Fibroblast of the aortic adventitia (primary cell): ENCODE measurements around the gene DNASE1L1. TPM values are rescaled to one million over a fixed set of nuclear protein-coding genes. Genes with fewer than 3 reads are reported as not detected.

Source experiments
- DNase-seq: peaks from one replicate; pipeline ENCODE4 v3.0.0-alpha.2; 2010; ENCODE audit warnings: low read depth
- H3K4me3 ChIP-seq: 2 replicates; pipeline ENCODE4 v1.5.1; 2011; ENCODE audit warnings: low read depth, mild to moderate bottlenecking, control low read depth, low read length, moderate library complexity
- total RNA-seq: library from RNA; depleted of rRNA; stranded (reverse); fragments of >200 nt; gene quantifications from 2 replicates; pipeline ENCODE4 v1.2.3, GENCODE V29; 2012; ENCODE audit warnings: low replicate concordance
- TF ChIP-seq, protein P1 (sequence below): IDR thresholded peaks from 2 replicates; pipeline ENCODE4 v1.5.1; 2011; ENCODE audit warnings: mild to moderate bottlenecking, low read length, control low read depth, inconsistent platforms; ENCODE audit not compliant: insufficient read depth

Gene DNASE1L1
- total RNA-seq, 1 donor: 31.0 TPM

DNA sequence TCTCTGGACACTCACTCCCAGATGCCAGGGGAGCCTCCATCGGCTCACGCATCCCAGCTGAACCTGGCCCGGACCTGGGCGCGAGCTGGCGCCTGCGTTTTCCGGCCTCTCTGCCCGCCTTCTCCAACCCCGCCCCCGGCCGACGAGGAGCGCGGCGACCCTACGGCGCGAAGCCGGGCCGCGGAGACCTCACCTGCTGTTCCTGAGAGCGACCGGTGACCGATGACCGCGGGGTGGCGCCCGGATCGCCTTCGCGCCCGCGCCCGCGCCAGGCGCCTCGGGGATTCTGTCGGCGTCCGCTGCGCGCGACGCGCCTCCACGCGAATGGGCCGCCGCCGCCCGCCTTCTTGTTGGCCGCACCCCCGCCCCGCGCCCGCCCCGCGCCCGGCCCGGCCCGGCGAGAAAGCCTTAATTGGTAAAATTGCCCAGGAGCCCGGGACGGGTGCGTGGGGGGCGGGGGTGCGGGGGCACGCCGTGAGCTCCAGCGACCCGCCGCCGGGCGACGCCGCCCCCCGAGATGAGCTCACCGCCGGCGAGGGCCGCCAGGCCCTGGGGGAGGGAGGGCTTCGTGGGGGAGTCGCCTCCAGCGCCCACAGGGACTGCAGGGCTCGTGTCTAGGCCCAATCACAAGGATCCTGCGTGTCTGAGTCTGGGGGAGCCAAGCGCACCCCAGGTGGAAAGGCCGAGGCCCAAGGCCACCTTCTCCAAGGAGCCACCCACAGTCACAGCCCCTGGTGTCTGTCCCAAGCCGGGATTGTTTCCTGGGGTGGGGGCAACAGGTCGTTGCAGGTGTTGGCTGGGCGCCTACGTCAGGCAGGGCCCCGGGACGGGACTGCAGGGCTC, 34.5 kb downstream of the DNASE1L1 start, which contains the start of gene FLNA:
Gene FLNA, minus strand, starts transcription at position 322 of the 843 bp plus-strand sequence. CDS start 3,389 bp downstream, outside the sequence.
- H3K4me3 ChIP-seq: peak within 1 kb of the TSS; percentile 65
- DNase-seq: no peak
- TF ChIP-seq, protein P1, sequence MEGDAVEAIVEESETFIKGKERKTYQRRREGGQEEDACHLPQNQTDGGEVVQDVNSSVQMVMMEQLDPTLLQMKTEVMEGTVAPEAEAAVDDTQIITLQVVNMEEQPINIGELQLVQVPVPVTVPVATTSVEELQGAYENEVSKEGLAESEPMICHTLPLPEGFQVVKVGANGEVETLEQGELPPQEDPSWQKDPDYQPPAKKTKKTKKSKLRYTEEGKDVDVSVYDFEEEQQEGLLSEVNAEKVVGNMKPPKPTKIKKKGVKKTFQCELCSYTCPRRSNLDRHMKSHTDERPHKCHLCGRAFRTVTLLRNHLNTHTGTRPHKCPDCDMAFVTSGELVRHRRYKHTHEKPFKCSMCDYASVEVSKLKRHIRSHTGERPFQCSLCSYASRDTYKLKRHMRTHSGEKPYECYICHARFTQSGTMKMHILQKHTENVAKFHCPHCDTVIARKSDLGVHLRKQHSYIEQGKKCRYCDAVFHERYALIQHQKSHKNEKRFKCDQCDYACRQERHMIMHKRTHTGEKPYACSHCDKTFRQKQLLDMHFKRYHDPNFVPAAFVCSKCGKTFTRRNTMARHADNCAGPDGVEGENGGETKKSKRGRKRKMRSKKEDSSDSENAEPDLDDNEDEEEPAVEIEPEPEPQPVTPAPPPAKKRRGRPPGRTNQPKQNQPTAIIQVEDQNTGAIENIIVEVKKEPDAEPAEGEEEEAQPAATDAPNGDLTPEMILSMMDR: no peak

DNA sequence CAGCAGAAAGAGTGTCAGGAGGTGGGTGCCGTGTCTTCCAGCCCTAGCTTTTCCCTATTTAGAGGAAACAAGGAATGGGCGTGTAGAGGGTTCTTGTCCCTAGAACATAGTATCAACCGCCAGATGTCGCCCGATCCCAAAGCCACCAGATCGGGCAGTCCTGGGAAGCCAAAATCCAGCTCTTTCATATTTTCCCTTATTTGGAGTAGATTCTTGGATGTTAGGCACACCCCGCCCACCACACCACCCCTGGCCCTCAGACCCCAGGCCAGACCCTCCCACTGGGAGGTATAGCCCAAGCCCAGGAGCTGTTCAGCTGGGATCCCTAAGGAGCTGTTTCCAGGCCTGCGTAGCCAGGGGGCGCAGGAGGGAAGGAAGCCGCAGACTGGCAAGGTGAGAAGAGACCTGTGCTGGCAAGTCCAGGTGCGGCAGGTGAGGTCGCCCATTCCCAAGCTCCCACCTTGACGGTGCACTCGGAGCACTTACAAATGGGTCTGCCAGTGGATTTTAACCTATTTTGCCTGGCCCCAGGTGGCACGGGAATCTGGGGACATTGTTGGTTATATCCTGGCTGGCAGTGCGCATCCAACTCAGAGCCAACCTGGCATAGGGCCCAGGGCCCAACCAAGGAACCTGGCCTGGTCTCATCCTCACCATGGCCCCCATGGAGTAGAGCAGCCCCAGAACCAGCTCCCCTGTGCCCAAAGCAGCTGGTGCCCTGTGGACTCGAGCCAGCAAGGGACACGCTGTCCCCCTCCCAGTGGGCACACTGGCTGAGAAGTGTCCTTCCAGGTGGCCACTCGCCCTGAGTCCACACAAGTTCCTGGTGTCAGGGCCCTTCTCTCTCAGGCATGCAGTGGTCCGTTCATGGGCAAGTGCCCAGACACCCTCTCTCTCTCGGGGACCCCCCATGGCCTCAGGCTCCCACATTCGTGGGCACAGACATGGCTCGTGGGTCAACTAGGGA, 35.4 kb downstream of the DNASE1L1 start:
- TF ChIP-seq, protein P1: peak; percentile 40
- H3K4me3 ChIP-seq: peak overlapping the region; percentile 65
- peak; percentile 80 for DNase-seq

DNA sequence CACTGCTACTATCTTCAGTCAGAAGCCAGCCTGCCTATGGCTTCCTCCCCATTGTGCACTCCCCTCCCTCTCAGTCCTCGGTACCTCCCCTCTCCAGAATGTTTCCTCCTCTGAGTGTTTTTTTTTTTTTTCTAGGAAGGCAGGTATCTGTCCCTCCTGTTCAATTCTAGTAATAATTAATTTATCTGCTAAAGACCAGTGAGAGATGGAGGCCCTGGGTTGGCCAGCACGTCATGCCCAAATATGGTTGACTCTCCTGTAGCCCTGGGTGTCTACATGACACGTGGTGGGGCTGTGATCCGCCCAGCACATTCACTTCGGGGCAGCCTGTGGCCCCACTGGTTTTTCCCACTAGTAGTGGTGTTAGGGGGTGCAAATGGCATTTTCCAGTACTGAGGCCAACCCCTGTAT, 36.4 kb downstream of the DNASE1L1 start:
- TF ChIP-seq, protein P1: no peak
- no peak for DNase-seq
- H3K4me3 ChIP-seq: peak overlapping the region; percentile 66

DNA sequence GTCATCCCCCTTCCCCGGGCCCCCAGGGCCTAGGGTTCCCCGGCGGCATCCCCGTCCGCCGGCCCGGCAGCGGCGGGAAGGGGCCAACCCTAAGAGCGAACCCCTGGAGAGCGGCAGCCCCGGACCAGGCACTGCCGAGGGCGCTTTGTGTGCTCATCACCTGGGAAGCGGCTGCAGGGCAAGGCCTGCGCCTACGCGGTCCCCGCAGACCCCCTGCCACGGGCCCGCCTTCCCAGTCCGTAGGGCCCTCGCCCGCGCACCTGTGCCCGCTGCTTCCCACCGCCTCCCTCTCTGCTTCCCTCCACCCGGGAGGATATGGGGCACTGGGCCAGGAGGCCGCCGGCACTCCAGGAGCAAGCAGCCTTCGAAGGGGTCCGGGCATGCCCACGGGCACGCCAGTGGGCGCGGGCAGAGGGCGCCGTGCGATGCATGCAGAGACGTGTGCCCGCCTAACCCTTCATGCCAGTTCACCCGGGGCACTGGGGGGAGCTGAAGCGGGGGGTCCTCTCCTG, 37.2 kb downstream of the DNASE1L1 start:
- H3K4me3 ChIP-seq: peak overlapping the region; percentile 66
- DNase-seq: no peak
- TF ChIP-seq, protein P1: no peak

DNA sequence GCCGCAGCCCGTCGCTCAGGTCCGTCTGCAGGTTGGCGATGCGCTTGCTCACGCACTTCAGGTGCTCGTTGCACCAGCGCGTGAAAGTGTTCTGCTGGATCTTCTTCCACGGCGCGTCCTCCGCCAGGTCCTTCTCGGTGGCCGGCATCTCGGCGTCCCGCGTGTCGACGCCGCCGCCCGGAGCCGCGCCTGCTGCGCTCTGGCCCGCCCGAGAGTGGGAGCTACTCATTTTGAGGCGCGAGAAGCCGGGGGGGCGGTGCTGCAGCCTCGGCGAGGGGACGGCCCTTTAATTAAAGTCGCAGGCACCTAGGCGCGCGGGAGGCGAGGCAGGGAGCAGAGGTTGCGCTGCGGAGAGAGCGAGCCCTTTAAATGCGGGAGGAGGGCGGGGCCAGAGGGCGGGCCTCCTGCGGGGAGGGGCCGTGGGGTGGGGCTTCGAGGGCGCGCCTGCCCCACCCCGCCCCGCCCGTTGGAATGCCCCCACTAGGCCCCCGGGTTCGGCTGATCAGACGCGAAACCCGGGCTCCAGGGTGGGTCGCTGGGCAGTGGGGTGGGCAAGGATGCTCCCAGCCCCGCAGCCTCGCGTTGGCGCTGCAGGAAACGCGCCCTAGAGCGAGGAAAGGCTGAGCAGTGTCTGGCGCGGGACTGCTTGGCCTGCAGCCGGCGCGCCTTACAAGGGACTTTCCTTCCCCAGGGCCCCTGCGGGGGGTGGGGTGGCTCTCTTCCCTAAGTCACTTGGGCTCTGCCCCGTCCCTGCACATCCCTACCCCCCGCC, 37.9 kb downstream of the DNASE1L1 start:
- DNase-seq: peak; percentile 91
- peak overlapping the region; percentile 92 for H3K4me3 ChIP-seq
- TF ChIP-seq, protein P1: no peak
